ENCODE measurements around the gene ATP1A1. TPM values are rescaled to one million over a fixed set of nuclear protein-coding genes. Genes with fewer than 3 reads are reported as not detected.
A peak's percentile ranks its signal among the peaks of the same experiment; 100 is the strongest.

Gene ATP1A1
- total RNA-seq, 2 experiments from 2014 or later, result 203 to 204 TPM

- peaks cover 25% of the 10 kb centered on the region for H3K36me3 Mint-ChIP-seq (ENCODE audit: low read depth)
- peak overlapping the region; percentile 92 for H3K4me3 Mint-ChIP-seq
- no peaks in the 10 kb centered on the region for H3K9me3 Mint-ChIP-seq (ENCODE audit: insufficient read depth)
- H3K27me3 Mint-ChIP-seq (ENCODE audit: low read depth), result peaks cover 19% of the 10 kb centered on the region
- peak; percentile 55 for DNase-seq
- CTCF ChIA-PET, result interaction anchor here (1.0 to 4.3 kb wide), 9 partner anchors 8 to 235 kb away, joined by 3 to 18 read pairs (median 4); no protein-coding TSS in a partner anchor
- peaks cover 55% of the 10 kb centered on the region for H3K4me1 Mint-ChIP-seq (ENCODE audit: low read depth)
- POLR2A ChIA-PET, result interaction anchor here (1.1 to 4.2 kb wide), 4 partner anchors 28 to 236 kb away, joined by 3 to 27 read pairs (median 8); no protein-coding TSS in a partner anchor
- peak overlapping the region; percentile 88 for H3K27ac Mint-ChIP-seq
- peak; percentile 7 for ATAC-seq
Measured at GRCh38 chr1:116374353-116375147, 1.5 kb downstream of the ATP1A1 start.

GRCh38 chr1:116375148-116375886 is 2.3 kb downstream of the ATP1A1 start:
- POLR2A ChIA-PET, result interaction anchor here (0.6 to 4.2 kb wide), 7 partner anchors 13 to 237 kb away, joined by 3 to 27 read pairs (median 4); no protein-coding TSS in a partner anchor
- peaks cover 13% of the 10 kb centered on the region for H3K27me3 Mint-ChIP-seq (ENCODE audit: low read depth)
- peak overlapping the region; percentile 92 for H3K4me3 Mint-ChIP-seq
- no peaks in the 10 kb centered on the region for H3K9me3 Mint-ChIP-seq (ENCODE audit: insufficient read depth)
- peaks cover 61% of the 10 kb centered on the region for H3K4me1 Mint-ChIP-seq (ENCODE audit: low read depth)
- peak overlapping the region; percentile 88 for H3K27ac Mint-ChIP-seq
- no peak for DNase-seq
- ATAC-seq, result no peak
- CTCF ChIA-PET, result interaction anchor here (0.9 to 4.3 kb wide), 15 partner anchors 9 to 236 kb away, joined by 3 to 19 read pairs (median 4); no protein-coding TSS in a partner anchor
- peaks cover 25% of the 10 kb centered on the region for H3K36me3 Mint-ChIP-seq (ENCODE audit: low read depth)

- ChIA-PET POLR2A (interaction anchor here (0.6 to 4.2 kb wide), 7 partner anchors 13 to 129 kb away, joined by 3 to 27 read pairs (median 4); no protein-coding TSS in a partner anchor), CTCF (interaction anchor here (0.9 to 4.3 kb wide), 16 partner anchors 10 to 237 kb away, joined by 3 to 19 read pairs (median 4); no protein-coding TSS in a partner anchor)
- ATAC-seq (no peak), DNase-seq (peak; percentile 51)
- H3K27ac Mint-ChIP-seq, result peak overlapping the region; percentile 88
- H3K27me3 Mint-ChIP-seq (ENCODE audit: low read depth), result peaks cover 6% of the 10 kb centered on the region
- peak overlapping the region; percentile 92 for H3K4me3 Mint-ChIP-seq
- peaks cover 69% of the 10 kb centered on the region for H3K4me1 Mint-ChIP-seq (ENCODE audit: low read depth)
- H3K36me3 Mint-ChIP-seq (ENCODE audit: low read depth), result peaks cover 30% of the 10 kb centered on the region
- no peaks in the 10 kb centered on the region for H3K9me3 Mint-ChIP-seq (ENCODE audit: insufficient read depth)
Measured at GRCh38 chr1:116375887-116376728, 3.1 kb downstream of the ATP1A1 start.

GRCh38 chr1:116376729-116377086 is 3.7 kb downstream of the ATP1A1 start:
- no peaks in the 10 kb centered on the region for H3K9me3 Mint-ChIP-seq (ENCODE audit: insufficient read depth)
- H3K27me3 Mint-ChIP-seq (ENCODE audit: low read depth), result peaks cover 2% of the 10 kb centered on the region
- ATAC-seq, result no peak
- H3K4me1 Mint-ChIP-seq (ENCODE audit: low read depth), result peaks cover 69% of the 10 kb centered on the region
- DNase-seq, result no peak
- peak overlapping the region; percentile 92 for H3K4me3 Mint-ChIP-seq
- POLR2A ChIA-PET, result interaction anchor here (0.8 to 4.2 kb wide), 5 partner anchors 12 to 127 kb away, joined by 3 to 27 read pairs (median 4); no protein-coding TSS in a partner anchor
- peak overlapping the region; percentile 88 for H3K27ac Mint-ChIP-seq
- peaks cover 30% of the 10 kb centered on the region for H3K36me3 Mint-ChIP-seq (ENCODE audit: low read depth)
- CTCF ChIA-PET, result interaction anchor here (1.1 to 4.3 kb wide), 12 partner anchors 9 to 237 kb away, joined by 3 to 19 read pairs (median 6); no protein-coding TSS in a partner anchor

GRCh38 chr1:116377541-116378529 is 4.8 kb downstream of the ATP1A1 start:
- Mint-ChIP-seq H3K4me3 (peak overlapping the region; percentile 92), H3K9me3 (ENCODE audit: insufficient read depth) (no peaks in the 10 kb centered on the region), H3K4me1 (ENCODE audit: low read depth) (peaks cover 74% of the 10 kb centered on the region), H3K27ac (peak overlapping the region; percentile 94), H3K27me3 (ENCODE audit: low read depth) (no peaks in the 10 kb centered on the region), H3K36me3 (ENCODE audit: low read depth) (peaks cover 35% of the 10 kb centered on the region)
- POLR2A ChIA-PET, result interaction anchor here (1.9 kb wide), 1 partner anchor 11 kb away, joined by 4 read pairs; no protein-coding TSS in a partner anchor
- peak; percentile 52 for ATAC-seq
- CTCF ChIA-PET, result interaction anchor here (1.4 to 4.3 kb wide), 5 partner anchors 108 to 238 kb away, joined by 4 to 19 read pairs (median 15); no protein-coding TSS in a partner anchor
- peak; percentile 57 for DNase-seq

- peaks cover 83% of the 10 kb centered on the region for H3K4me1 Mint-ChIP-seq (ENCODE audit: low read depth)
- ChIA-PET CTCF (no interaction called here), POLR2A (no interaction called here)
- DNase-seq (no peak), ATAC-seq (no peak)
- H3K27ac Mint-ChIP-seq, result peak overlapping the region; percentile 27
- no peaks in the 10 kb centered on the region for H3K9me3 Mint-ChIP-seq (ENCODE audit: insufficient read depth)
- H3K27me3 Mint-ChIP-seq (ENCODE audit: low read depth), result no peaks in the 10 kb centered on the region
- H3K4me3 Mint-ChIP-seq, result no peak overlapping the region
- peaks cover 41% of the 10 kb centered on the region for H3K36me3 Mint-ChIP-seq (ENCODE audit: low read depth)
Measured at GRCh38 chr1:116379057-116379630, 6.1 kb downstream of the ATP1A1 start.

GRCh38 chr1:116379674-116380498 is 6.8 kb downstream of the ATP1A1 start:
- CTCF ChIA-PET, result interaction anchor here (2.2 kb wide), 1 partner anchor 105 kb away, joined by 8 read pairs; no protein-coding TSS in a partner anchor
- Mint-ChIP-seq H3K4me3 (no peak overlapping the region), H3K36me3 (ENCODE audit: low read depth) (peaks cover 42% of the 10 kb centered on the region), H3K9me3 (ENCODE audit: insufficient read depth) (no peaks in the 10 kb centered on the region), H3K4me1 (ENCODE audit: low read depth) (peaks cover 78% of the 10 kb centered on the region), H3K27ac (no peak overlapping the region), H3K27me3 (ENCODE audit: low read depth) (no peaks in the 10 kb centered on the region)
- no peak for ATAC-seq
- DNase-seq, result no peak
- POLR2A ChIA-PET, result no interaction called here

GRCh38 chr1:116380499-116381242 is 7.6 kb downstream of the ATP1A1 start:
- H3K4me1 Mint-ChIP-seq (ENCODE audit: low read depth), result peaks cover 70% of the 10 kb centered on the region
- no peaks in the 10 kb centered on the region for H3K9me3 Mint-ChIP-seq (ENCODE audit: insufficient read depth)
- H3K27ac Mint-ChIP-seq, result no peak overlapping the region
- H3K27me3 Mint-ChIP-seq (ENCODE audit: low read depth), result no peaks in the 10 kb centered on the region
- H3K36me3 Mint-ChIP-seq (ENCODE audit: low read depth), result peaks cover 47% of the 10 kb centered on the region
- DNase-seq (no peak), ATAC-seq (no peak)
- POLR2A ChIA-PET, result interaction anchor here (1.1 kb wide), 2 partner anchors 10 to 22 kb away, joined by 3 read pairs; no protein-coding TSS in a partner anchor
- no peak overlapping the region for H3K4me3 Mint-ChIP-seq
- CTCF ChIA-PET, result interaction anchor here (0.6 to 2.2 kb wide), 2 partner anchors 105 to 121 kb away, joined by 3 to 8 read pairs; no protein-coding TSS in a partner anchor

GRCh38 chr1:116382321-116382720 is 9.3 kb downstream of the ATP1A1 start:
- Mint-ChIP-seq H3K27ac (no peak overlapping the region), H3K9me3 (ENCODE audit: insufficient read depth) (no peaks in the 10 kb centered on the region), H3K4me3 (no peak overlapping the region), H3K4me1 (ENCODE audit: low read depth) (peaks cover 58% of the 10 kb centered on the region), H3K27me3 (ENCODE audit: low read depth) (no peaks in the 10 kb centered on the region), H3K36me3 (ENCODE audit: low read depth) (peaks cover 51% of the 10 kb centered on the region)
- no peak for ATAC-seq
- CTCF ChIA-PET, result interaction anchor here (0.8 to 2.2 kb wide), 5 partner anchors 31 to 117 kb away, joined by 3 to 8 read pairs (median 3); no protein-coding TSS in a partner anchor
- no peak for DNase-seq
- POLR2A ChIA-PET, result interaction anchor here (0.8 kb wide), 1 partner anchor 39 kb away, joined by 3 read pairs; no protein-coding TSS in a partner anchor

Measured in activated CD8-positive, alpha-beta T cell treated with anti-CD3 and anti-CD28 coated beads, Interleukin-2, amount 10 ng/mL, durations not matched to agents 7 days and 5 days (primary cell).